ENCODE data around the gene DUOX1.
A peak's percentile ranks its signal among the peaks of the same experiment; 100 is the strongest.

Gene DUOX1

DNA sequence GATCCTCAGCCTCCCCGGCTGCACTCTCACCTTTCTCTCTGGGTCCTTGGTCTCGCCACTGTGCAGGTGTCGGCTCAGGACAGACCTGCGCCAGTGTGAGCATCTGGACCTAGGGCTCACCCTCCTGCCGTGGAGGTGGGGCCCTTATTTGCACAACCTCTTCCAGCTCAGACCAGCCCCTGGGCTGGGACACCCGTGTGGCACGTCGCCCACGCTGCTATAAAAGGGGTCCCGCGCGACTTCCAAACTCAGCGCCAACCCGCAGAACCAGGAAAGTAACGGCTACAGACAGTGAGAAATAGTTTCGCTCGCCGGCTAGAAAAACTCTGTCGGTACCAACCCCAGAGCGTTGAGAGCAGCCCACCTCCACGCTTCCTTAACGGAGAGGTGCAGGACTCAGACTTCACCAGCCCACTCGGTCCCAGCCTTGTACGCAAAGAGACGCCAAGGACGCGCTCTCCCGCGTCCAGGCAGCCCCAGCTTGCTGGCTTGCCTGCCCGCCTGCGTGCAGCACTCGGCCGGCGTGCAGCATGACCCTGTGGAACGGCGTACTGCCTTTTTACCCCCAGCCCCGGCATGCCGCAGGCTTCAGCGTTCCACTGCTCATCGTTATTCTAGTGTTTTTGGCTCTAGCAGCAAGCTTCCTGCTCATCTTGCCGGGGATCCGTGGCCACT, 15.6 kb upstream of the DUOX1 start, which contains the start of the genes DUOX2 and DUOXA2:
DUOX2 (minus strand) TSS at position 97 of the 675 bp plus-strand sequence. CDS start 761 bp downstream, outside the sequence.
DUOXA2 (plus strand) TSS at position 251 of the 675 bp plus-strand sequence; CDS start at position 531, 280 bp downstream.
- no CpG with 5 or more reads among the region's 42 CpGs for WGBS (ENCODE audit: extremely low coverage, insufficient coverage, insufficient read length)
- H3K4me2 ChIP-seq (ENCODE audit: low read length): no peak within 1 kb of the TSS
- H2BK120ac ChIP-seq (ENCODE audit: insufficient read depth, low read length, poor library complexity): no peak within 1 kb of the TSS

DNA sequence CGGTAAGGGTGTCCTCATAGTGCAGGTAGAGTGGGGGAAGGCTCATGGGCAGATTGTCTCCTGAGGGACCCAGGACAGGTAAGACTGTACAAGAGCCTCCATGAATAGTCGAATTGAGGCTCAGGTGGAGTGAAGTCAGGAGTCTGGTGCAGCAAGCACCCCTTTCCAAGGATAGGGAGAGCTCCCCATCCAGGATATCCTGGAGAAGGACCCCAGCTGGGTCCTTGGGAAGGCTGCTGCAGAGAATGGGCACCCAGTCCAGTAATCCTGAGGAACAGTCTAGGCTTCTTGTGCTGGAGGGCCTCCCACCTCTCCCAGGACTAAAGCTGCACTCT, 15.1 kb upstream of the DUOX1 start:
- no CpG with 5 or more reads among the region's 2 CpGs for WGBS (ENCODE audit: extremely low coverage, insufficient coverage, insufficient read length)
- no peak for DNase-seq
- H3K4me1 ChIP-seq (ENCODE audit: control insufficient read depth in 1 of 2, insufficient read depth in 2 of 2, low read length in 2 of 2): peaks cover 4% of the 10 kb centered on the region in 2 experiments
- peaks cover 2% of the 10 kb centered on the region for H3K9me3 ChIP-seq (ENCODE audit: insufficient read depth, low read depth, low read length)
- H3K14ac ChIP-seq (ENCODE audit: low read length): no peak overlapping the region
- H3K4me2 ChIP-seq (ENCODE audit: low read length): no peak overlapping the region
- no peak overlapping the region for H2AFZ ChIP-seq (ENCODE audit: insufficient read depth, low read length, poor library complexity)
- H3K18ac ChIP-seq (ENCODE audit: low read length): no peak overlapping the region
- H3K27me3 ChIP-seq (ENCODE audit: insufficient read depth, low read length): peaks cover 75% of the 10 kb centered on the region
- no peak overlapping the region for H2BK5ac ChIP-seq (ENCODE audit: low read depth, low read length, poor library complexity)
- H3K9ac ChIP-seq (ENCODE audit: low read length): no peak overlapping the region
- H3K79me1 ChIP-seq (ENCODE audit: low read length): no peaks in the 10 kb centered on the region
- no peaks in the 10 kb centered on the region for H3K36me3 ChIP-seq (ENCODE audit: control insufficient read depth in 1 of 2, insufficient read depth in 2 of 2, low read length in 2 of 2)
- no peak overlapping the region for H3K23ac ChIP-seq (ENCODE audit: low read length)
- no peak overlapping the region for H2BK120ac ChIP-seq (ENCODE audit: insufficient read depth, low read length, poor library complexity)
- H3K27ac ChIP-seq (ENCODE audit: low read depth, low read length): no peak overlapping the region
- H3K79me2 ChIP-seq (ENCODE audit: control insufficient read depth, insufficient read depth, low read length, poor library complexity): no peaks in the 10 kb centered on the region
- H4K91ac ChIP-seq (ENCODE audit: low read depth, low read length): no peak overlapping the region
- H2BK12ac ChIP-seq (ENCODE audit: low read length): no peak overlapping the region
- H4K12ac ChIP-seq (ENCODE audit: low read depth, low read length): no peak overlapping the region
- H4K8ac ChIP-seq (ENCODE audit: low read depth, low read length): no peak overlapping the region
- no peak overlapping the region for H3K4ac ChIP-seq (ENCODE audit: low read depth, low read length)
- no peak overlapping the region for H3K4me3 ChIP-seq (ENCODE audit: low read depth, low read length)
- H2AK5ac ChIP-seq (ENCODE audit: low read length): no peak overlapping the region

More for the DNA sequence above, 15.6 kb upstream of the DUOX1 start, which contains the start of the genes DUOX2 and DUOXA2:
- Histone ChIP-seq H3K4me1 (ENCODE audit: control insufficient read depth in 1 of 2, insufficient read depth in 2 of 2, low read length in 2 of 2) (peaks cover 4% of the 10 kb centered on the region in 2 experiments), H3K4me3 (ENCODE audit: low read depth, low read length) (peak within 1 kb of the TSS; percentile 32), H3K79me2 (ENCODE audit: control insufficient read depth, insufficient read depth, low read length, poor library complexity) (no peaks in the 10 kb centered on the region), H3K36me3 (ENCODE audit: control insufficient read depth in 1 of 2, insufficient read depth in 2 of 2, low read length in 2 of 2) (no peaks in the 10 kb centered on the region), H3K9ac (ENCODE audit: low read length) (no peak within 1 kb of the TSS), H3K23ac (ENCODE audit: low read length) (no peak within 1 kb of the TSS), H3K27ac (ENCODE audit: low read depth, low read length) (no peak within 1 kb of the TSS), H3K9me3 (ENCODE audit: insufficient read depth, low read depth, low read length) (peaks cover 2% of the 10 kb centered on the region), H3K79me1 (ENCODE audit: low read length) (no peaks in the 10 kb centered on the region), H3K18ac (ENCODE audit: low read length) (no peak within 1 kb of the TSS), H3K14ac (ENCODE audit: low read length) (no peak within 1 kb of the TSS), H2BK12ac (ENCODE audit: low read length) (no peak within 1 kb of the TSS), H3K27me3 (ENCODE audit: insufficient read depth, low read length) (peaks cover 78% of the 10 kb centered on the region), H2BK5ac (ENCODE audit: low read depth, low read length, poor library complexity) (no peak within 1 kb of the TSS), H2AK5ac (ENCODE audit: low read length) (no peak within 1 kb of the TSS), H3K4ac (ENCODE audit: low read depth, low read length) (no peak within 1 kb of the TSS), H4K8ac (ENCODE audit: low read depth, low read length) (no peak within 1 kb of the TSS), H2AFZ (ENCODE audit: insufficient read depth, low read length, poor library complexity) (no peak within 1 kb of the TSS), H4K12ac (ENCODE audit: low read depth, low read length) (no peak within 1 kb of the TSS), H4K91ac (ENCODE audit: low read depth, low read length) (no peak within 1 kb of the TSS)
- DNase-seq: no peak

DNA sequence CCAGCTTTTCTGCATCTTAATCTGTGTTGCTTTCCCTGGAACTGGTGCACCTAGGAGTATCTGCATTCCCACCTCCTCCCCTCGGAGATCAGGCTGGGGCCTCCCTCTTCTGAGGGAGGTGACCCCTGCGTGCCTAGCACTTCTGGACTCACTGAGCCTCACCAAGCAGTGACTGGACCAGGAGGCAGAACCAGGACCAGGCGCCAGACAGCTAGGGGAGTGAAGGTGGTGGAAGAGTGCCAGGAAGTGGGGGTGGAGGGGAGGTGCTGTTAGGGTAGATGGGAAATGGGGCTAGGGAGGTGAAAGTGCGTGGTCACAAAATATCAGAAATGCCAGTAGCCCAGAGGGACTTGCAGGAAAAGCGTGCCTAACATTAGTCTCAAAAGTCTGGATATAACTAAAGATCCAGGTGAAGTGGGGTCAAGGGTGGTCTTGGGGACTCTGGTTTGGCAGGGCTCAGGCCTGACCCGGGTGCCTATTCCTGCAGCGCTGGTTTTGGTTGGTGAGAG, 14.4 kb upstream of the DUOX1 start:
- Histone ChIP-seq H2BK12ac (ENCODE audit: low read length) (no peak overlapping the region), H3K4me3 (ENCODE audit: low read depth, low read length) (no peak overlapping the region), H3K4ac (ENCODE audit: low read depth, low read length) (no peak overlapping the region), H3K4me2 (ENCODE audit: low read length) (no peak overlapping the region), H3K9me3 (ENCODE audit: insufficient read depth, low read depth, low read length) (peaks cover 2% of the 10 kb centered on the region), H3K18ac (ENCODE audit: low read length) (no peak overlapping the region), H3K27ac (ENCODE audit: low read depth, low read length) (no peak overlapping the region), H2BK120ac (ENCODE audit: insufficient read depth, low read length, poor library complexity) (no peak overlapping the region), H3K14ac (ENCODE audit: low read length) (no peak overlapping the region), H4K91ac (ENCODE audit: low read depth, low read length) (no peak overlapping the region), H3K4me1 (ENCODE audit: control insufficient read depth in 1 of 2, insufficient read depth in 2 of 2, low read length in 2 of 2) (peaks cover 4% of the 10 kb centered on the region in 2 experiments), H4K8ac (ENCODE audit: low read depth, low read length) (no peak overlapping the region), H3K79me1 (ENCODE audit: low read length) (no peaks in the 10 kb centered on the region), H3K36me3 (ENCODE audit: control insufficient read depth in 1 of 2, insufficient read depth in 2 of 2, low read length in 2 of 2) (no peaks in the 10 kb centered on the region), H3K9ac (ENCODE audit: low read length) (no peak overlapping the region), H3K23ac (ENCODE audit: low read length) (no peak overlapping the region), H2AK5ac (ENCODE audit: low read length) (no peak overlapping the region), H2BK5ac (ENCODE audit: low read depth, low read length, poor library complexity) (no peak overlapping the region), H3K27me3 (ENCODE audit: insufficient read depth, low read length) (peaks cover 72% of the 10 kb centered on the region), H2AFZ (ENCODE audit: insufficient read depth, low read length, poor library complexity) (no peak overlapping the region), H4K12ac (ENCODE audit: low read depth, low read length) (no peak overlapping the region), H3K79me2 (ENCODE audit: control insufficient read depth, insufficient read depth, low read length, poor library complexity) (no peaks in the 10 kb centered on the region)
- no peak for DNase-seq
- no CpG with 5 or more reads among the region's 7 CpGs for WGBS (ENCODE audit: extremely low coverage, insufficient coverage, insufficient read length)

DNA sequence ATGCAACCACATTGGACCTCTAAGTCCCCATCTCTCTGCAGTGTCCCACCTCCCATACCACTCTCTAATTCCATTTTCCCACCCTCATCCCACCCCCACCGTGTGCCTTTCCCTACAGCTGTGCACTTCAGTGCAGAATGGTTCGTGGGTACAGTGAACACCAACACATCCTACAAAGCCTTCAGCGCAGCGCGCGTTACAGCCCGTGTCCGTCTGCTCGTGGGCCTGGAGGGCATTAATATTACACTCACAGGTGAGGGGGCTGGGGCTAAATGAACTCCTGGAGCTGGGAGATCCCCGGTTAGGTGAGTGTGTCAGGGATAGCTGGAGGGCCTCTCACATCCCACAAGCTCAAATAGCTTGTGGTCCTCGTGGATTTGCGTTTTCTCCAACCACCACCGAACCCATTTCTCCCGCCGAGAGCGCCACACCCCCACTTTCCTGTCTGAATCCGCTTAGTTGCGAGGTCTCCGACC, 13.8 kb upstream of the DUOX1 start:
- no peaks in the 10 kb centered on the region for H3K36me3 ChIP-seq (ENCODE audit: control insufficient read depth in 1 of 2, insufficient read depth in 2 of 2, low read length in 2 of 2)
- peaks cover 4% of the 10 kb centered on the region in 2 experiments for H3K4me1 ChIP-seq (ENCODE audit: control insufficient read depth in 1 of 2, insufficient read depth in 2 of 2, low read length in 2 of 2)
- no peak overlapping the region for H3K9ac ChIP-seq (ENCODE audit: low read length)
- no peak overlapping the region for H2BK12ac ChIP-seq (ENCODE audit: low read length)
- H2AK5ac ChIP-seq (ENCODE audit: low read length): no peak overlapping the region
- H2BK120ac ChIP-seq (ENCODE audit: insufficient read depth, low read length, poor library complexity): no peak overlapping the region
- H3K4ac ChIP-seq (ENCODE audit: low read depth, low read length): no peak overlapping the region
- peaks cover 2% of the 10 kb centered on the region for H3K9me3 ChIP-seq (ENCODE audit: insufficient read depth, low read depth, low read length)
- H3K4me2 ChIP-seq (ENCODE audit: low read length): no peak overlapping the region
- H3K27ac ChIP-seq (ENCODE audit: low read depth, low read length): no peak overlapping the region
- no peak overlapping the region for H3K18ac ChIP-seq (ENCODE audit: low read length)
- no peak overlapping the region for H4K8ac ChIP-seq (ENCODE audit: low read depth, low read length)
- no peak overlapping the region for H2AFZ ChIP-seq (ENCODE audit: insufficient read depth, low read length, poor library complexity)
- H3K23ac ChIP-seq (ENCODE audit: low read length): no peak overlapping the region
- H3K14ac ChIP-seq (ENCODE audit: low read length): no peak overlapping the region
- no peak overlapping the region for H2BK5ac ChIP-seq (ENCODE audit: low read depth, low read length, poor library complexity)
- H4K12ac ChIP-seq (ENCODE audit: low read depth, low read length): no peak overlapping the region
- DNase-seq: no peak
- WGBS (ENCODE audit: extremely low coverage, insufficient coverage, insufficient read length): no CpG with 5 or more reads among the region's 19 CpGs
- H3K27me3 ChIP-seq (ENCODE audit: insufficient read depth, low read length): peaks cover 69% of the 10 kb centered on the region
- H3K4me3 ChIP-seq (ENCODE audit: low read depth, low read length): no peak overlapping the region
- H3K79me1 ChIP-seq (ENCODE audit: low read length): no peaks in the 10 kb centered on the region
- no peak overlapping the region for H4K91ac ChIP-seq (ENCODE audit: low read depth, low read length)
- H3K79me2 ChIP-seq (ENCODE audit: control insufficient read depth, insufficient read depth, low read length, poor library complexity): no peaks in the 10 kb centered on the region

All from trophoblast cell (in vitro differentiated cells and primary cell).